Left renal cortex interstitium (tissue), 4 donors: ENCODE results near the gene DAD1. TPM values are rescaled to one million over a fixed set of nuclear protein-coding genes. Genes with fewer than 3 reads are reported as not detected.
"Not testable (repeated sequence)": the region's sequence is repeated elsewhere in the genome, so short reads cannot be mapped to it uniquely, and the experiment has no call there.

ENCODE experiments used
- DNase-seq, 4 donors: peaks; one replicate each; pipeline ENCODE4 v3.0.0-alpha.2; 2013; ENCODE audit warnings: low read depth in 4 of 4, low spot score in 2 of 4, missing footprints in 1 of 4
- polyA plus RNA-seq, 4 donors: library from polyadenylated mRNA; unstranded; fragments of 120-200 nt; gene quantifications; one replicate each; pipeline ENCODE4 v1.2.1, GENCODE V29; 2013; ENCODE audit not compliant: insufficient read length in 4 of 4

The DAD1 gene
- polyA plus RNA-seq, 4 donors = 239 to 305 (median 248) TPM

DNA sequence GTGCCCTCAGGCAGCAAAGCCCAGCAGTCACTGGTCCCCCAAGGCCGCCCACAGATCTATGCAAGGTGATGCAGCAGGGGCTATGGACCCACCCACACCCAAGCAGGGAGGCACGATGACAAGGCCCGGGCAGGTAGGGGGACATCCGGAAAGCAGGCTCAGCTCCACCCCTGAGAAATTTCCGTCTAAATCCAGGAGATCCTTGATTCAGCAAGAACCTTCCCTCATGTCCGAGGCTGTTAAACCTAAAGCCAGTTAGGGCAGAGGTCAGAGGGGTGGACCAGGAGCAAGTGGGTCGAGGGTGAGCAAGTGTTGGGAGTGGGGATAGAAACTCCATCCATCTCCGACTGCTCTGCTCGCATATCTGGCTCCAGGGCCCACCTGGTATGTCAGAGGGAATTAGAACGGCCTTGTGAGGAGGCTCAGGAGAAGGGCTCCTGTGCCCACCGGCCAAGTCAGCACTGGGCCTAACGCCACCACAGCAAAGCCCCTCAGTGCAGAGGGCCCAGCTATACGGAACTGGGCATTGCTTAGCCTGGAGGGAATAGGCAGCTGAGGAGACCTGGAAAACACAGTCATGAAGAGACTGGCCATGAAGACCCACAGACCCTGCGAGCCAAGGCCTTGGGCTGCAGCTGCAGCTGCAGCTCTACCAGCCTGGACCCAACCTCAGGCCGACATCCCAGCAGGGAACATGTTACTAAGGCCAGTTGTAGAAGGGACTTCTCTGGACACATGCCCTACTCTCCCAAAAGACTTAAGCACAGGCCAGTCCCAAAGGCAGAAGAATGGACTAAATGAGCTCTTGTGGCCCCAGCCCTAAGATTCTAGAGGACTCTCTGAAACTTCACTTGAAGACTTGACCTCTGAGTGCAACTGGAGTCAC is 34.3 kb downstream of the DAD1 start:
- DNase-seq = no peak

- DNase-seq = not testable (repeated sequence)
These were observed 35.0 kb downstream of the DAD1 start for GRCh38 chr14:22553861-22554497.

- DNase-seq = no peak
These were observed 35.6 kb downstream of the DAD1 start for GRCh38 chr14:22553445-22553844.

GRCh38 chr14:22552827-22553076 is 36.3 kb downstream of the DAD1 start:
- no peak for DNase-seq

GRCh38 chr14:22552001-22552826 is 36.8 kb downstream of the DAD1 start:
- DNase-seq = no peak

DNA sequence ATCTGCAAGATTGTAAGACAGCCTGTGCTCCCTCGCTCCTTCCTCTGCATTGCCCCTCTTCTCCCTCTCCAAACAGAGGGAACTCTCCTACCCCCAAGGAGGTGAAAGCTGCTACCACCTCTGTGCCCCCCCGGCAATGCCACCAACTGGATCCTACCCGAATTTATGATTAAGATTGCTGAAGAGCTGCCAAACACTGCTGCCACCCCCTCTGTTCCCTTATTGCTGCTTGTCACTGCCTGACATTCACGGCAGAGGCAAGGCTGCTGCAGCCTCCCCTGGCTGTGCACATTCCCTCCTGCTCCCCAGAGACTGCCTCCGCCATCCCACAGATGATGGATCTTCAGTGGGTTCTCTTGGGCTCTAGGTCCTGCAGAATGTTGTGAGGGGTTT is 37.4 kb downstream of the DAD1 start:
- DNase-seq = no peak

- peak in 2 of 4 donors; percentile 44 to 46 for DNase-seq
These were observed 38.9 kb downstream of the DAD1 start for GRCh38 chr14:22549981-22550673.

GRCh38 chr14:22549324-22549962 is 39.6 kb downstream of the DAD1 start:
- DNase-seq = no peak

DNA sequence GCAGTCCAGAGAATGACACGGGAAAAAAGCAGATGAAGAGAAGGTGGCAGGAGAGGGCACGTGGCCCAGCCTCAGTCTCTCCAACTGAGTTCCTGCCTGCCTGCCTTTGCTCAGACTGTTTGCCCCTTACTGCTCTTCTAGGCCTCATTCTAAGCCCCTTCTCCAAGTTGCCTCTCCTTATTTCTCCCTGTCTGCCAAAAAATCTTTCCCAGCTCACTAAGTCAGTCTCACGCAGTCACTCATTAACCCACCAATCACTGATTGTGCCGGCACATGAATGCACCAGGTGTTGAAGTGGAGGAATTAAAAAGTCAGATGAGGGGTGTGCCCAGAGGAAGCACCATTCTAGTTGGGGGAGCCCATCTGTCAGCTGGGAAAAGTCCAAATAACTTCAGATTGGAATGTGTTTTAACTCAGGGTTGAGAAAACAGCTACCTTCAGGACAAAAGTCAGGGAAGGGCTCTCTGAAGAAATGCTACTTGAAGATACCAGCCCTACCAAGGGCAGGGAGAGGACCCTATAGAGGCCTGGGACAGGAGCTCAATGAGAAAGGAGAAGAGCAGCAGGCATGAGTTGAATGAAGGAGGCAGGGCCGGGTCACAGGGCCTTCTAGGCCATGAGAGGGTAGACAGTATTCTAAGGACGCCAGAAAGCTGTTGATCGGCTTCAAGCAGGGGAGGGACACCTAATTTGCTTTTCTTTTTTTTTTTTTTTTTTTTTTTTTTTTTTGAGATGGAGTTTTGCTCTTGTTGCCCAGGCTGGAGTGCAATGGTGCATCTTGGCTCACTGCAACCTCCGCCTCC is 40.9 kb downstream of the DAD1 start:
- no peak for DNase-seq

DNA sequence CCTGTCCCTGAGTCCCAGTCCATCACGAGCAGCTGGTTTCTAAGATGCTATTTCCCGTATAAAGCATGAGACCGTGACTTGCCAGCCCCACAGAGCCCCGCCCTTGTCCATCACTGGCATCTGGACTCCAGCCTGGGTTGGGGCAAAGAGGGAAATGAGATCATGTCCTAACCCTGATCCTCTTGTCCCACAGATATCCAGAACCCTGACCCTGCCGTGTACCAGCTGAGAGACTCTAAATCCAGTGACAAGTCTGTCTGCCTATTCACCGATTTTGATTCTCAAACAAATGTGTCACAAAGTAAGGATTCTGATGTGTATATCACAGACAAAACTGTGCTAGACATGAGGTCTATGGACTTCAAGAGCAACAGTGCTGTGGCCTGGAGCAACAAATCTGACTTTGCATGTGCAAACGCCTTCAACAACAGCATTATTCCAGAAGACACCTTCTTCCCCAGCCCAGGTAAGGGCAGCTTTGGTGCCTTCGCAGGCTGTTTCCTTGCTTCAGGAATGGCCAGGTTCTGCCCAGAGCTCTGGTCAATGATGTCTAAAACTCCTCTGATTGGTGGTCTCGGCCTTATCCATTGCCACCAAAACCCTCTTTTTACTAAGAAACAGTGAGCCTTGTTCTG is 41.6 kb downstream of the DAD1 start:
- no peak for DNase-seq

- no peak for DNase-seq
These were observed 42.3 kb downstream of the DAD1 start for GRCh38 chr14:22546722-22547071.

GRCh38 chr14:22545842-22546721 is 42.9 kb downstream of the DAD1 start:
- DNase-seq = peak in 2 of 4 donors; percentile 45 to 46

- no peak for DNase-seq
These were observed 44.1 kb downstream of the DAD1 start for GRCh38 chr14:22544881-22545420.

- DNase-seq = no peak
These were observed 44.6 kb downstream of the DAD1 start for GRCh38 chr14:22544406-22544805.

- not testable (repeated sequence) for DNase-seq
These were observed 45.3 kb downstream of the DAD1 start for GRCh38 chr14:22543570-22544357.

DNA sequence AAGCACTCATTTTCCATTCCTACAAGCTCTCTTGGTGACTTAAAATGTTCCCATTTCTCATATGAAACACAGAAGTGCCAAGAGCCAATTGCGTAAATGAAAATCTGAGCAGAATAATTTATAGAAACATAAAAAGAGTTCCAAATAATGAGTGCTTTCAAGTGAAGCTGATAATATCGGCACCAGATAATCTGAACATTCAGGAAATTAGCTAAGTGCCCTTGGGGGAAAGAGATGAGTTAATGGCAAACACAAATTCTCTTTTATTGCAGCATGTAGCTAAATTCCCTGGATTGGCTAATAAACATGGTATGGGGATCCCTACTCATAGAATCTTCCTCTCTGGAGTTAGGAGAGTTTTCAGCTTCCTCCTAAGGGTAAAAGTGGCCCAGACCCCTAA is 46.7 kb downstream of the DAD1 start:
- DNase-seq = no peak

- DNase-seq = no peak
These were observed 47.3 kb downstream of the DAD1 start for GRCh38 chr14:22541721-22542120.
